NCI-H1694 (cell line): Measurements from ENCODE around the gene RAF1.
"Not testable (repeated sequence)": the region's sequence is repeated elsewhere in the genome, so short reads cannot be mapped to it uniquely, and the experiment has no call there.

Source experiments
- DNase-seq: peaks from one replicate; lab custom pipeline; 2025; lab: John Stamatoyannopoulos, UW

The RAF1 gene

DNA sequence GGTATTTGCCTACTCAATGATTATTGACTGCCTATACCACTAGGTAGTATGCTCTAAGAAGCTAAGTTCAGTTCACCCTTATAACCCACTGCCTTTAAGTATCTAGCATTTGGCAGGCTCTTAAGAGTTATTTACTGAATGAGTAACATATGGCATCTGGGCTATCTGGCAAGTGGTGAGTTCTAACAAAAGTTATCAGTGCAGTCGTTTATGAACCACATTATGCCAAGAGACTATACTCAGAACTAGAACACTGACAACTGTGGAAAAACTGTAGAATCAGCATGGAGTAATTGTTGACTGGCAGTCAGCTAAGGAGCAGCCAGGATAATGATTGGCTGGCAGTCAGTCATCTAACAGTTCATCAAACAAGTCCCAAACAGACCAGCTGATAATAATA lies 25.8 kb downstream of the RAF1 start:
- no peak for DNase-seq

GRCh38 chr3:12633108-12633507 lies 30.8 kb downstream of the RAF1 start:
- no peak for DNase-seq

DNA sequence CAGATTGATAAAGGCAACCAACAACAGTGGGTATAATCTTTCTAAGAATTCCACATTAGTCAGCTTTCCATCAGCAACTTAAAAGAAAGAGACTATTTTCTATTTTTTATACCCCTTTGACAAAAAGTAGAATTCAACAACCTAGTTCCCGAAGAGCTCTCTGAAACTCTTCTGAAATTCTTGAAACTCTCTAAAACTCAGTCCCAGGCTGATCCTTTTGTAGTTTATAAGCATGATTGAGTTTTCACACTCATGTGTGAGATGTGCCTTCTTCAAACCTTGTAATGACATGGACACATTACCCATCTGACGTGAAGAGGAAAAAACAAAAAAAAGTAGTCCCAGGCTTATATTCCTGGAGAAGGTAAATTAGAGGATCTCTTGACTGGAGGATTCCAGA lies 31.4 kb downstream of the RAF1 start:
- DNase-seq, result no peak

GRCh38 chr3:12630843-12631242 lies 33.1 kb downstream of the RAF1 start:
- DNase-seq, result not testable (repeated sequence)

GRCh38 chr3:12630292-12630691 lies 33.6 kb downstream of the RAF1 start:
- DNase-seq, result no peak

GRCh38 chr3:12629560-12629959 lies 34.4 kb downstream of the RAF1 start:
- DNase-seq, result no peak

- no peak for DNase-seq
Measured at GRCh38 chr3:12628813-12629212, 35.1 kb downstream of the RAF1 start.

GRCh38 chr3:12627370-12627769 lies 36.5 kb downstream of the RAF1 start:
- DNase-seq, result no peak

GRCh38 chr3:12624964-12625363 lies 39.0 kb downstream of the RAF1 start:
- DNase-seq, result not testable (repeated sequence)

DNA sequence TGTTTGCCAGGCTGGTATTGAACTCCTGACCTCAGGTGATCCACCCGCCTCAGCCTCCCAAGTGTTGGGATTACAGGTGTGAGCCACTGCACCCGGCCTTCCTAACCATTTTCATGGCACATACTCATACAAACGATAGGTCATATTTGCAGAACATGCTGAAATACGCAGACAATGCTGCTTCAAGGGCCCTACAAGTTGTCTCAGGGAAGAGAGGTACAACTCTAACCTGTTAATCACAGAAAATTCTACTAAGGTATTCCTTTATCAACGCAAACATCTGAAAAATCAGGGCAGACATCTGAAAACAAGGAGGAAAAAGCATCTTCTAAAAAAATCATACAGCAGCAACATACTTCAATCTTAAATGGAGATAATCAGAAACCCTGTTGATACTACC lies 39.9 kb downstream of the RAF1 start:
- no peak for DNase-seq

- DNase-seq, result no peak
Measured at GRCh38 chr3:12622335-12622734, 41.6 kb downstream of the RAF1 start.

GRCh38 chr3:12620729-12621128 lies 43.2 kb downstream of the RAF1 start:
- no peak for DNase-seq

DNA sequence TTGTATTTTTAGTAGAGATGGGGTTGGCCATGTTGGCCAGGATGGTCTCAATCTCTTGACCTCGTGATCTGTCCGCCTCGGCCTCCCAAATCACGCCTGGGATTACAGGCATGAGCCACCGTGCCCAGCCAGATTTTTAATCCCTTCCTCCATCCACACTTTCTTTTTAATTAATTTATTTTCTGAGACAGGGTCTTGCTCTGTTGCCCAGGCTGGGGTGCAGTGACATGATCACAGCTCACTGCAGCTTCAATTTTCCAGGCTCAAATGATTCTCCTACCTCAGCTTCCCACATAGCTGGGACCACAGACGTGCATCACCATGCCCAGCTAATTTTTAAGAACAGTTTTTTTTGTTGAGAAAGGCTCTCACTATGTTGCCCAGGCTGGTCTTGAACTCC lies 43.6 kb downstream of the RAF1 start:
- DNase-seq, result no peak

DNA sequence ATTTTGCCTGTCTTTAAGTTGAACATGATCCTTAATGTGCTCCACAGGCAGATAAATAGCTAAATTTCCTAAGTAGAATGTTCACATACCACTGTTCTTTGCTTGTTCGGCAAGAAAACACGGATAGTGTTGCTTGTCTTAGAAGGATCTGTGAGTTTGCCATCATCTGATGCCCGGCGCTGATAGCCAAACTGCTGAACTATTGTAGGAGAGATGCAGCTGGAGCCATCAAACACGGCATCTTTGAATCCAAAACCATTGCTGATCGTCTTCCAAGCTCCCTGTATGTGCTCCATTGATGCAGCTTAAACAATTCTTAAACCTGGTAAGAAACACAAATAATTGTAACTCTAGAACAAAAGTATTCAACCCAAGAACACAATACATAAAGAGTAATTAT lies 45.5 kb downstream of the RAF1 start:
- no peak for DNase-seq

DNA sequence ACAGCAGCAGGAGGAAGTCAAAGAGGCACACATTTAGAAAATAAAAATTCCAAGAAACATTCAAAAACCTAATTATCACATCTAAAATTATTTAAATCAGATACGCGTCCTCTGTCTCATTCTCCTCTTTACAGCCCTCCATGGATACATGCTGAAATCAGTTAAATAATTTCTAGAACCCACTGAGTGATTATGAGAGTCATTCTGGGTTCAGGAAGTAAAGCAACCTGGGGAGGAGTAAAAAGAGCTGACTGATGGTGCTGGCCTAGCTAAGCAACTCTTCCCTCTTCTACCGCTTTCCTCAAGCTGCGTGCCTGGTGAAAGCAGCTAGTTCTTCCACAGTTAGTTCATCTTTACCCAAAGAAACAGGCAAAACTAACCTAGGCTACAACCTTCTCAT lies 48.7 kb downstream of the RAF1 start:
- no peak for DNase-seq

DNA sequence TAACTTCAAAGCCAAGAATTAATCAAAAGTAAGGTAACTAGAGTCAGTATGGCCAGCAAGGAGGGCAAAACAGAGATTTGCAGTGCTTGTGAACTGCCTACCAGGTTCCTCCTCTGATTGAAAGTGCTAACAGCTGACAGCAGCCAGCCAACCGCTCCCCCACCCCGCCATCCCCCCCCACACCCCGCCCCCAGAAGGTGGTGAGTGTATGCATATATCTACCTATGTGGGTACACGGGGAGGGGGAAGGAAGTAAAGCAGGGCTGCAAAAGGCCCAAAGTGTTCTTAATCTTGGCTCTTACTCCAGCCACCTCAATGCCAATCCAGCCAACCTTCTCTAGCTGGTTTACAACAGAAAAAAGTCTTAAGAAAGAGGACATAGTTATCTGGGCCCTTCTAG lies 50.7 kb downstream of the RAF1 start:
- DNase-seq, result no peak

GRCh38 chr3:12612514-12613226 lies 51.2 kb downstream of the RAF1 start:
- no peak for DNase-seq

- DNase-seq, result no peak
Measured at GRCh38 chr3:12611117-12611516, 52.8 kb downstream of the RAF1 start.

DNA sequence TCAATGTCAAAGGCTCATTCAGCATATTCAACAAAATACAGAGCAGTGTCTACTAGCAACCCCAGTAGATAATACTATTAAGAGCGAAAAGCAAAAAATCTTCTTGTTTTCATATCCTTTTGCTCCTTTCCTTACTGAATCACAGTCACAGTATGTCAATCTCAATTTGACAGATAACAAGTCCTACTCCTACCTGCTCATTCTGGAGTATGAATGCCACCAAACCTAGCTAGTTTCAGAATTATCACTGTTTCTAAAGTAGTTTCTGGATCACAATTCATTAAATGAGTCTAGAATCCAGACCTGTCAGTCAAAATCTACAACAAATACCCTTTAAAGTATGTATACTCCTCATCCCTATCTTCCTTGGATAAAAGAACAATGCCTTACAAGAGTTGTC lies 55.5 kb downstream of the RAF1 start:
- DNase-seq, result no peak

GRCh38 chr3:12603969-12604368 lies 59.9 kb downstream of the RAF1 start:
- DNase-seq, result no peak

DNA sequence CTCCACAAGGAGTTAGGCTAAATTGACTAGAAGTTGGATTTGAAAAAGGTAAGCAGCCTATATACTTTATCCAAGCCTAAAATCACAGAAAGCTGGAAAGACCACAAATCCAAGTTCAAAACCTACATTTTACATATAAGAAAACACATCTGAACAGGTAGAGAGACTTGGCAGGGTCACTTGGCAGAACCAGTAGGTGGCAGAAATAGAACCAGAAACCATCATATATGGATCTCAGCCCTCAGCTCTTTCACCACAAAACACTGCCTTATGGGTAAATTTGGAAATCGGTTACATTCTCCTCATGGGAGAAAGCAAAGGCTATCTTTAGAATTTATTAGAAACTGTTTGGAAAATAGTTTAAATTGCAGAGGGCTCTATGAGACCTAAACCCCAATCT lies 62.8 kb downstream of the RAF1 start:
- DNase-seq, result no peak

DNA sequence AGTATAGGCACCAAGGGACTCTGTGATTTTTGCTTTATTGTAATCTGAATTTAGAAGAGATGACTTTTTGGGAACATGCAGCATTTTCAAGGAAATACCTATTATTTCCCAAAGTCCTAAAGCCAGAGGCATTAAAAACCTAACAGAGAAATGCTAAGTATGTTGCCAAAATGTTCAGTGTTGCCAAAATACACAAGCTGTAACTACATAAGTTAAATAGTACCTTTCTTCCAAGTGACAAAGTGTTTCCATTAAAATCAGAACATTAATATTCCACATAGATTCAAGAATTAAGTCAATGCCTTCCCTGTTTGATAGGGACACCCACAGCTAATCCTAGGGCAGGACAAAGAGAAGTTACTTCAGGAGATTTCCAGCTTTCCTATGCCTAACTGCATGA lies 65.0 kb downstream of the RAF1 start:
- no peak for DNase-seq

- peak; percentile 0 for DNase-seq
Measured at GRCh38 chr3:12593473-12593872, 70.4 kb downstream of the RAF1 start.

DNA sequence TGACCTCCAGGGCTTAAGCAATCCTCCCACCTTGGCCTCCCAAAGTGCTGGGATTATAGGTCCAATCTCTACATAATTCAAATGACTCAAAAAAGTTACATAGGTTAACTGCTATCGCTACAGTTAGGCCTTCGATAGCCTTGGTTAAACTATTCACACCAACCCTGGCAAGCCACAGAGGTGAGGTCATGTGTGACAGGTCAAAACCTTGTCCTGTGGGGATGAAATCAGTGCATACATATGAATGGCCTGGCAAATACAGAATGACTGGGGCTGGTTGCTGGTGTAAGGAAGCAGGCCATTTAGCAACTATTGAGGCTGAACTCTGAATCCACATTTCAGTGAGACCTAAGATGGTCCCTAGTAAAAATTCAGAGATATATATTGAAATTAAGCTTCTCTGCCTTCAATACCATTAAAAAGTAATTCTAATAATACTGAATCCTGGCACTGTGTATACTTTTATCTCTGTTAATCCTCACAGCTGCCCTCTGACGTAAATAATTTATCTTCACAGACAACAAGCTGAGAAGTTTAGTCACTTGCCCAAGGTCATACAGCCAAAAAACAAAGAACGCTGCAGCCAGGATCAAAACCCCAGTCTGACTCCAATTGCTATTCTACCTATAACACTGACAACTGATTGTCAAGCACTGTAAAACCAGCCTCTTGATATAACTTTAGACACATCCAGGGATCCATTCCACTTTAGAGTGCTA lies 71.8 kb downstream of the RAF1 start:
- DNase-seq, result no peak
